Measurements from ENCODE around the gene ADARB1. TPM values are rescaled to one million over a fixed set of nuclear protein-coding genes. Genes with fewer than 3 reads are reported as not detected.

Gene ADARB1
- total RNA-seq, 1 donor from 2014 or later = 5.1 TPM

- H2AFZ ChIP-seq (replicated peaks) = no peak overlapping the region
- peak overlapping the region; percentile 74 for H3K4me3 ChIP-seq
- Mint-ChIP-seq H3K4me3 (peak overlapping the region; percentile 91), H3K27ac (peak overlapping the region; percentile 77), H3K36me3 (peaks cover 3% of the 10 kb centered on the region), H3K27me3 (ENCODE audit: insufficient read depth, low read depth) (peaks cover 12% of the 10 kb centered on the region), H3K4me1 (peaks cover 31% of the 10 kb centered on the region), H3K9me3 (no peaks in the 10 kb centered on the region)
- no peaks in the 10 kb centered on the region for H3K9me3 ChIP-seq (ENCODE audit: low read depth)
- H3K36me3 ChIP-seq = no peaks in the 10 kb centered on the region
- peak overlapping the region; percentile 81 for H3K4me2 ChIP-seq
- TF ChIP-seq EZH2phosphoT487 (IDR thresholded peaks at IDR 0.05) (no peak), EZH2 (IDR thresholded peaks at IDR 0.05) (no peak), CTCF (IDR thresholded peaks at IDR 0.05) (no peak)
- H3K27me3 ChIP-seq = peaks cover 25% of the 10 kb centered on the region
- peaks cover 16% of the 10 kb centered on the region for H3K4me1 ChIP-seq
- H3K9ac ChIP-seq = no peak overlapping the region
- peaks cover 20% of the 10 kb centered on the region for H4K20me1 ChIP-seq (ENCODE audit: low read depth)
- DNase-seq (ENCODE audit: low spot score) = peak; percentile 66
- peaks cover 27% of the 10 kb centered on the region for H3F3A ChIP-seq (ENCODE audit: low read depth)
- H3K79me2 ChIP-seq (ENCODE audit: low read depth) = peaks cover 12% of the 10 kb centered on the region
- H3K27ac ChIP-seq = no peak overlapping the region
These were observed 906 bp upstream of the ADARB1 start for GRCh38 chr21:45073301-45074047.

- H3K4me3 Mint-ChIP-seq = peak overlapping the region; percentile 91
- peak; percentile 71 for DNase-seq (ENCODE audit: low spot score)
- Histone ChIP-seq H3K9ac (no peak overlapping the region), H3K36me3 (no peaks in the 10 kb centered on the region), H3K4me1 (peaks cover 16% of the 10 kb centered on the region), H4K20me1 (ENCODE audit: low read depth) (peaks cover 24% of the 10 kb centered on the region), H3F3A (ENCODE audit: low read depth) (peaks cover 27% of the 10 kb centered on the region), H3K9me3 (ENCODE audit: low read depth) (no peaks in the 10 kb centered on the region), H3K4me2 (peak overlapping the region; percentile 95), H3K27me3 (peaks cover 25% of the 10 kb centered on the region), H3K79me2 (ENCODE audit: low read depth) (peaks cover 12% of the 10 kb centered on the region), H2AFZ (replicated peaks) (peak overlapping the region; percentile 87), H3K27ac (no peak overlapping the region), H3K4me3 (peak overlapping the region; percentile 89)
- peaks cover 3% of the 10 kb centered on the region for H3K36me3 Mint-ChIP-seq
- H3K4me1 Mint-ChIP-seq = peaks cover 31% of the 10 kb centered on the region
- H3K9me3 Mint-ChIP-seq = no peaks in the 10 kb centered on the region
- peaks cover 12% of the 10 kb centered on the region for H3K27me3 Mint-ChIP-seq (ENCODE audit: insufficient read depth, low read depth)
- no peak overlapping the region for H3K27ac Mint-ChIP-seq
- TF ChIP-seq EZH2 (IDR thresholded peaks at IDR 0.05) (peak; percentile 75), EZH2phosphoT487 (IDR thresholded peaks at IDR 0.05) (peak; percentile 40), CTCF (IDR thresholded peaks at IDR 0.05) (no peak)
These were observed 627 bp downstream of the ADARB1 start for GRCh38 chr21:45074818-45075595.

- TF ChIP-seq EZH2 (IDR thresholded peaks at IDR 0.05) = peak; percentile 55
- TF ChIP-seq EZH2phosphoT487 (IDR thresholded peaks at IDR 0.05) = no peak
- Histone ChIP-seq H3K4me2 (peak overlapping the region; percentile 95), H3K27ac (no peak overlapping the region), H3K4me3 (peak overlapping the region; percentile 89), H3K79me2 (ENCODE audit: low read depth) (peaks cover 12% of the 10 kb centered on the region), H3K36me3 (no peaks in the 10 kb centered on the region), H2AFZ (replicated peaks) (peak overlapping the region; percentile 87), H3K9ac (no peak overlapping the region), H3F3A (ENCODE audit: low read depth) (peaks cover 27% of the 10 kb centered on the region), H3K9me3 (ENCODE audit: low read depth) (no peaks in the 10 kb centered on the region), H4K20me1 (ENCODE audit: low read depth) (peaks cover 24% of the 10 kb centered on the region), H3K4me1 (peaks cover 16% of the 10 kb centered on the region), H3K27me3 (peaks cover 25% of the 10 kb centered on the region)
- peaks cover 3% of the 10 kb centered on the region for H3K36me3 Mint-ChIP-seq
- peaks cover 11% of the 10 kb centered on the region for H3K27me3 Mint-ChIP-seq (ENCODE audit: insufficient read depth, low read depth)
- H3K27ac Mint-ChIP-seq = peak overlapping the region; percentile 65
- no peaks in the 10 kb centered on the region for H3K9me3 Mint-ChIP-seq
- DNase-seq (ENCODE audit: low spot score) = no peak
- peak overlapping the region; percentile 91 for H3K4me3 Mint-ChIP-seq
- H3K4me1 Mint-ChIP-seq = peaks cover 31% of the 10 kb centered on the region
These were observed 1.3 kb downstream of the ADARB1 start for GRCh38 chr21:45075596-45076244.
